SH-SY5Y (cell line): Measurements from ENCODE around the gene BZW2.

Source experiments
- GATA2 ChIP-seq: IDR thresholded peaks from 2 replicates; pipeline ENCODE4 v1.6.1; 2011; ENCODE audit warnings: mild to moderate bottlenecking, low read depth, low read length
- GATA3 ChIP-seq: IDR thresholded peaks from 2 replicates; pipeline ENCODE4 v1.6.1; 2011; ENCODE audit warnings: low read depth, mild to moderate bottlenecking, low read length, moderate library complexity

GRCh38 chr7:16691241-16691640 is 45.3 kb downstream of the BZW2 start:
- TF ChIP-seq GATA2 (no peak), GATA3 (no peak)
